Activated B cell treated with CpG ODN at 0.5 μM for 24 hours (primary cell): Measurements from ENCODE around the gene AURKA. TPM values are rescaled to one million over a fixed set of nuclear protein-coding genes. Genes with fewer than 3 reads are reported as not detected.

Experiments
- ATAC-seq: fragments of 200-7000 bp; cut with Tn5 transposase; one replicate; pipeline ENCODE4 v1.10.0; 2021; ENCODE audit warnings: low read depth, mild to moderate bottlenecking, moderate library complexity
- CTCF ChIA-PET: fragments of 350-600 bp; sonication (Branson Sonifier 250); formaldehyde crosslinking; loops from one replicate; lab custom pipeline; 2021; ENCODE audit warnings: antibody characterized with exemption; lab: Charles Lee
- POLR2A ChIA-PET: fragments of 350-600 bp; sonication (Branson Sonifier 250); formaldehyde crosslinking; loops from one replicate; lab custom pipeline; 2021; ENCODE audit warnings: antibody characterized with exemption; lab: Charles Lee
- DNase-seq: peaks from one replicate; pipeline ENCODE4 v3.0.0; 2022
- H3K27ac Mint-ChIP-seq: one replicate; pipeline ENCODE4 v1.8.0; 2020; ENCODE audit warnings: mixed read lengths
- H3K27me3 Mint-ChIP-seq: one replicate; pipeline ENCODE4 v1.8.0; 2021; ENCODE audit warnings: mixed read lengths
- H3K36me3 Mint-ChIP-seq: one replicate; pipeline ENCODE4 v1.8.0; 2021; ENCODE audit warnings: low read depth, mixed read lengths
- H3K4me1 Mint-ChIP-seq: one replicate; pipeline ENCODE4 v1.8.0; 2021; ENCODE audit warnings: mixed read lengths
- H3K4me3 Mint-ChIP-seq: one replicate; pipeline ENCODE4 v1.8.0; 2020; ENCODE audit warnings: mild to moderate bottlenecking, mixed read lengths
- H3K9me3 Mint-ChIP-seq: one replicate; pipeline ENCODE4 v1.8.0; 2020; ENCODE audit warnings: mixed read lengths
- intact Hi-C: fragments of 100-400 bp; cut with micrococcal nuclease; formaldehyde crosslinking; loops from one replicate; pipeline ENCODE4 v1.15.1; 2024
- total RNA-seq: library from RNA; stranded (reverse); gene quantifications from 2 replicates; pipeline ENCODE4 v1.2.3, GENCODE V29; 2022
- TF ChIP-seq, protein P1 (sequence below): fragments of 200-600 bp; IDR thresholded peaks from one replicate; pipeline ENCODE4 v1.8.0; 2022; ENCODE audit warnings: antibody characterized with exemption, mild to moderate bottlenecking

The AURKA gene
- total RNA-seq, 1 donor from 2014 or later, result 3.8 TPM

DNA sequence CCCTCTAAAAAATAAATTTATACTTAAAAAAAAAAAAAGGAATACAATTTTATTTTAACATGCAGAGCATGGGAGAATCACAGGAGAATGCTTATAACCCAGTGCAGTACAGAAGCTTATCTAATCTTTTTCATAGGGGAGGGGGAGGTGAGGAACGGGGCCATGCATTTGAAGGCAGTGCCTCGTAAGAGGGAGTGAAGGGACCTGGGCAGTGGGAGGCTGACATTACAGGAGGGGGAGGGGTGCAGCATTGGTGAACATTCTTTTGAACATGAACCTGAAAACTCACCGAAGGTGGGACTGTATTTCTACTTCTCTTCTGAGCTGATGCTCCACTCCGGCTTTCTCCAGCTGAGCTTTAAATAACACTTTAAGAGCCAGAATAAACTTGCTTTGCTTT is 9.3 kb downstream of the AURKA start:
- Mint-ChIP-seq H3K27me3 (no peaks in the 10 kb centered on the region), H3K27ac (no peak overlapping the region), H3K36me3 (peaks cover 15% of the 10 kb centered on the region), H3K4me3 (no peak overlapping the region), H3K9me3 (no peaks in the 10 kb centered on the region), H3K4me1 (no peaks in the 10 kb centered on the region)
- intact Hi-C loops, result no loop called here
- ChIA-PET CTCF (no interaction called here), POLR2A (no interaction called here)
- no peak for ATAC-seq
- TF ChIP-seq, protein P1, sequence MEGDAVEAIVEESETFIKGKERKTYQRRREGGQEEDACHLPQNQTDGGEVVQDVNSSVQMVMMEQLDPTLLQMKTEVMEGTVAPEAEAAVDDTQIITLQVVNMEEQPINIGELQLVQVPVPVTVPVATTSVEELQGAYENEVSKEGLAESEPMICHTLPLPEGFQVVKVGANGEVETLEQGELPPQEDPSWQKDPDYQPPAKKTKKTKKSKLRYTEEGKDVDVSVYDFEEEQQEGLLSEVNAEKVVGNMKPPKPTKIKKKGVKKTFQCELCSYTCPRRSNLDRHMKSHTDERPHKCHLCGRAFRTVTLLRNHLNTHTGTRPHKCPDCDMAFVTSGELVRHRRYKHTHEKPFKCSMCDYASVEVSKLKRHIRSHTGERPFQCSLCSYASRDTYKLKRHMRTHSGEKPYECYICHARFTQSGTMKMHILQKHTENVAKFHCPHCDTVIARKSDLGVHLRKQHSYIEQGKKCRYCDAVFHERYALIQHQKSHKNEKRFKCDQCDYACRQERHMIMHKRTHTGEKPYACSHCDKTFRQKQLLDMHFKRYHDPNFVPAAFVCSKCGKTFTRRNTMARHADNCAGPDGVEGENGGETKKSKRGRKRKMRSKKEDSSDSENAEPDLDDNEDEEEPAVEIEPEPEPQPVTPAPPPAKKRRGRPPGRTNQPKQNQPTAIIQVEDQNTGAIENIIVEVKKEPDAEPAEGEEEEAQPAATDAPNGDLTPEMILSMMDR, result no peak
- no peak for DNase-seq

- TF ChIP-seq, protein P1, result no peak
- Mint-ChIP-seq H3K36me3 (peaks cover 14% of the 10 kb centered on the region), H3K4me1 (no peaks in the 10 kb centered on the region)
Observed at GRCh38 chr20:56381501-56381900, 10.5 kb downstream of the AURKA start.

DNA sequence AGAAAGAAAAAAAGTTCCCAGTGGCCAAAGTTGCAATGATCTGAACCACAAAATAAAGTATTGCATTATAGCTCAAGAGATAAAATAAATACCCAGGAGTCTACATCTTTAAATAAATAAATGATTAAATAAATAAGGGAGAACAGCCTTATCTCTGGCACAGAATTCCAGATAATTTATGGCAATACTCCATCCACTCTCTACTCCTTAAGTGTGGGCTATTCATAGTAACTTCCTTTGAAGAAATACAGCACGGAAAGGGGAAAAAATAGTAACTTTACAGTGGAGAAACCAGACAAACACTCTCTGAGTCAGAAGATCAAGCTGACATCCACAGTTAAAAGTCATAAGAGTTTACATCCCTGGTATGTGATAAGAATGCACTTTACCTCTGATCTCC is 11.6 kb downstream of the AURKA start:
- Mint-ChIP-seq H3K4me1 (no peaks in the 10 kb centered on the region), H3K36me3 (peaks cover 10% of the 10 kb centered on the region), H3K27ac (no peak overlapping the region), H3K9me3 (no peaks in the 10 kb centered on the region), H3K4me3 (no peak overlapping the region), H3K27me3 (no peaks in the 10 kb centered on the region)
- no peak for ATAC-seq
- TF ChIP-seq, protein P1, result no peak
- ChIA-PET POLR2A (no interaction called here), CTCF (no interaction called here)
- intact Hi-C loops, result no loop called here
- no peak for DNase-seq

More at GRCh38 chr20:56381501-56381900, 10.5 kb downstream of the AURKA start:
- Mint-ChIP-seq H3K4me3 (no peak overlapping the region), H3K27ac (no peak overlapping the region), H3K9me3 (no peaks in the 10 kb centered on the region), H3K27me3 (no peaks in the 10 kb centered on the region)
- POLR2A ChIA-PET, result no interaction called here
- no peak for ATAC-seq
- CTCF ChIA-PET, result no interaction called here
- intact Hi-C loops, result no loop called here
- no peak for DNase-seq

- H3K27me3 Mint-ChIP-seq, result no peaks in the 10 kb centered on the region
- ChIA-PET POLR2A (no interaction called here), CTCF (no interaction called here)
- H3K27ac Mint-ChIP-seq, result no peak overlapping the region
- H3K4me3 Mint-ChIP-seq, result no peak overlapping the region
- H3K4me1 Mint-ChIP-seq, result no peaks in the 10 kb centered on the region
- no peaks in the 10 kb centered on the region for H3K9me3 Mint-ChIP-seq
- intact Hi-C loops, result no loop called here
- DNase-seq (no peak), ATAC-seq (no peak)
- TF ChIP-seq, protein P1, result no peak
- H3K36me3 Mint-ChIP-seq, result peaks cover 11% of the 10 kb centered on the region
Observed at GRCh38 chr20:56378386-56378785, 13.6 kb downstream of the AURKA start.

DNA sequence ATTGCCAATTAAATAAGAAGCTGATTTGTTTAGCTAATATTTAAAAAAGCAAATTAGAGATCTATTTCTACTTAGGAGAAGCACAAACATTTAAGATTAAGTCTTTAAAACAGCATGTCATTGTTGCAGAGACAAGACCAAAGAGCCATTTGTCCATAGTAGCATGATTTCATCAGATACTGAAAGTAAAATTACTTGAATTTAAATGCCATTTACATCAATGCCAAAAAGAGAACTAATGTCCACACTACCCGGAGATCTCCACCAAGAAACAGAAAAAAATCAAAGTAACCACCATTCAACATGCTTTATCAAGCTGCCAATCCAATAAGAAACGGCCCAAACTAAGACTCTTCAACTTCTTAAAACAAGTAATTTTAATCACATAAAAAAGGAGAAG is 15.7 kb downstream of the AURKA start:
- H3K4me3 Mint-ChIP-seq, result no peak overlapping the region
- H3K9me3 Mint-ChIP-seq, result no peaks in the 10 kb centered on the region
- ATAC-seq (no peak), DNase-seq (no peak)
- CTCF ChIA-PET, result no interaction called here
- H3K36me3 Mint-ChIP-seq, result peaks cover 11% of the 10 kb centered on the region
- H3K4me1 Mint-ChIP-seq, result no peaks in the 10 kb centered on the region
- H3K27me3 Mint-ChIP-seq, result no peaks in the 10 kb centered on the region
- no peak overlapping the region for H3K27ac Mint-ChIP-seq
- TF ChIP-seq, protein P1, result no peak
- POLR2A ChIA-PET, result no interaction called here
- intact Hi-C loops, result no loop called here
